ENCODE results near the gene ST7. TPM values are rescaled to one million over a fixed set of nuclear protein-coding genes. Genes with fewer than 3 reads are reported as not detected.

Gene ST7
- total and polyA plus RNA-seq, 2 of the 8 experiments (the other 6 are each of a cell fraction or from before 2014, with no cell fraction given): 16.3 to 18.0 TPM

DNA sequence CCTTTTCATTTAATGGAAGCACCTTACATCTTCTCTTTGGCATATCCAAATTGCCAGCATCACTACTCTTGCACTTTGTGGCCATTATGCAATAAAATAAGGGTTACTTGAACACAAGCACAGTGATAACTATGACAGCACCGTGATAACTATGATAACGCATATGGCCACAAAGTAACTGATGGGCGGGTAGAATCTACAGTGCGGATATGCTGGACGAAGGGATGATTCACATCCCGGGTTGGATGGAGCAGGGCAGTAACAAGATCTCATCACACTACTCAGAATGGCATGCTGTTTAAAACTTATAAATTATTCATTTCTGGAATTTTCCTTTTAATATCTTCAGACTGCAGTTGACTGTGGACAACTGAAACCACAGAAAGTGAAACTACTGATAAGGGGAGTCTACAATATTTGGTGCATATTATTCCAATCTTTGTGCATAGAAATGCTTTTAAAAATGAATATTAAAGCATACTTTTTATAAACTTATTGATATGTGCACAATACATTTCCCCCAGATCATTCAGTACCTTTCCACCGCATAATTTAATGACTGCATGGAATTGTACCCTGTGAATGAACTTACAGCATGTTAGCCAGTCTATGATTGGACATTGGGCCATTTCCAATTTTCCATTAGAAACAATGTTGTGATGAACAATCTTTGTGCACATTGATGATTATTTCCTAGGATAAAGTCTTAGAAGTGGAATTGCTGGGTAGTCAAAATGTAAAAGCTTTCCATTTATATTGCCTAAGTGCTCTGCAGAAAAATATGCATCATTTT lies 233.1 kb downstream of the ST7 start:
- Histone ChIP-seq H4K91ac (replicated peaks; ENCODE audit: insufficient read length, low read length) (no peak overlapping the region), H3K56ac (replicated peaks; ENCODE audit: insufficient read length, low read depth, low read length) (no peak overlapping the region), H4K20me1 (replicated peaks in 1 of 2; ENCODE audit: control insufficient read depth in 1 of 2, insufficient read depth in 2 of 2, low read length in 2 of 2) (no peaks in the 10 kb centered on the region), H2BK12ac (ENCODE audit: low read depth, low read length) (no peak overlapping the region), H3K14ac (ENCODE audit: insufficient read length) (no peak overlapping the region), H4K8ac (ENCODE audit: extremely low read depth, insufficient read depth, low read length) (no peak overlapping the region), H3K4me3 (ENCODE audit: extremely low read depth in 1 of 4, insufficient read depth in 2 of 4, low read depth in 3 of 4, low read length in 4 of 4) (no peak overlapping the region), H3K4me1 (replicated peaks in 1 of 4; ENCODE audit: control insufficient read depth in 3 of 4, insufficient read depth in 4 of 4, low read length in 3 of 4) (no peaks in the 10 kb centered on the region), H3K23me2 (ENCODE audit: low read depth, low read length) (no peaks in the 10 kb centered on the region), H3K79me2 (ENCODE audit: control insufficient read depth in 1 of 2, insufficient read depth in 2 of 2, low read length in 2 of 2) (no peaks in the 10 kb centered on the region), H3K18ac (ENCODE audit: extremely low read depth, low read length) (no peak overlapping the region), H4K5ac (ENCODE audit: insufficient read length, low read depth, low read length) (no peak overlapping the region), H3K4me2 (ENCODE audit: insufficient read depth in 1 of 2, low read depth in 2 of 2, low read length in 2 of 2) (no peak overlapping the region), H2AK5ac (ENCODE audit: low read depth, low read length) (no peak overlapping the region), H3K27ac (ENCODE audit: low read depth, low read length) (no peak overlapping the region), H2BK15ac (ENCODE audit: low read length) (no peak overlapping the region), H3K79me1 (ENCODE audit: low read depth, low read length) (no peaks in the 10 kb centered on the region), H3K9ac (replicated peaks in 1 of 4; ENCODE audit: extremely low read depth in 1 of 4, low read depth in 3 of 4, low read length in 3 of 4) (no peak overlapping the region), H3K27me3 (replicated peaks in 1 of 4; ENCODE audit: control insufficient read depth in 3 of 4, extremely low read depth in 1 of 4, insufficient read depth in 3 of 4, low read length in 3 of 4) (no peaks in the 10 kb centered on the region), H2BK5ac (ENCODE audit: low read depth, low read length) (no peak overlapping the region), H3K4ac (replicated peaks; ENCODE audit: insufficient read length, low read depth, low read length) (no peak overlapping the region), H3K36me3 (ENCODE audit: control insufficient read depth in 2 of 4, insufficient read depth in 4 of 4, low read length in 3 of 4) (no peaks in the 10 kb centered on the region), H2AFZ (ENCODE audit: low read length) (no peak overlapping the region), H2BK20ac (ENCODE audit: low read length) (no peak overlapping the region), H2BK120ac (replicated peaks; ENCODE audit: low read depth, low read length) (no peak overlapping the region), H3K23ac (ENCODE audit: insufficient read length) (no peak overlapping the region), H3K9me3 (ENCODE audit: insufficient read depth in 2 of 2, low read depth in 1 of 2, low read length in 1 of 2) (no peaks in the 10 kb centered on the region)
- 95% methylated on average over 7 of the region's 7 CpGs; no CpG with 5 or more reads in 1 of the 2 experiments for WGBS, 2 experiments (ENCODE audit: extremely low coverage in 1 of 2, insufficient coverage in 1 of 2, insufficient read length in 1 of 2, insufficient replicate concordance in 2 of 2, low coverage in 1 of 2, low lambda C conversion rate in 2 of 2, missing lambda C conversion rate in 1 of 2)
- DNase-seq (ENCODE audit: low read depth in 1 of 2, low spot score in 2 of 2) (no peak), FAIRE-seq (no peak)
- ChIA-PET POLR2A (ENCODE audit: partially characterized antibody) (no interaction called here), CTCF (ENCODE audit: partially characterized antibody) (no interaction called here)
- TF ChIP-seq, protein P1, sequence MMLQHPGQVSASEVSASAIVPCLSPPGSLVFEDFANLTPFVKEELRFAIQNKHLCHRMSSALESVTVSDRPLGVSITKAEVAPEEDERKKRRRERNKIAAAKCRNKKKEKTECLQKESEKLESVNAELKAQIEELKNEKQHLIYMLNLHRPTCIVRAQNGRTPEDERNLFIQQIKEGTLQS (IDR thresholded peaks at IDR 0.05; ENCODE audit: insufficient read depth, low read depth, low read length): no peak
- no peak for TF ChIP-seq ZNF274 (IDR thresholded peaks at IDR 0.05; ENCODE audit: borderline replicate concordance, extremely low read depth, low read length)
- no peak for TF ChIP-seq SIRT6 (IDR thresholded peaks at IDR 0.05; ENCODE audit: low read length)
- TF ChIP-seq PHF8 (conservative IDR thresholded peaks at IDR 0.05; ENCODE audit: low read depth, low read length): no peak
- TF ChIP-seq KDM4A (IDR thresholded peaks at IDR 0.05; ENCODE audit: low read depth, low read length, severe bottlenecking): no peak
- no peak for TF ChIP-seq SAP30 (IDR thresholded peaks at IDR 0.05; ENCODE audit: insufficient read depth, insufficient replicate concordance, low read length)
- TF ChIP-seq KDM5A (IDR thresholded peaks at IDR 0.05; ENCODE audit: low read length): no peak
- no peak for TF ChIP-seq NANOG (IDR thresholded peaks at IDR 0.05; ENCODE audit: insufficient read depth, low read depth, low read length, poor library complexity, severe bottlenecking)
- TF ChIP-seq CBX5 (IDR thresholded peaks at IDR 0.05; ENCODE audit: low read depth, low read length): no peak
- no peak for TF ChIP-seq BRCA1 (IDR thresholded peaks at IDR 0.05; ENCODE audit: low read depth, low read length)
- no peak for TF ChIP-seq CBX8 (IDR thresholded peaks at IDR 0.05; ENCODE audit: borderline replicate concordance, low read depth, low read length)

Data from H1 (cell line).